Body of pancreas (tissue), 4 donors: ENCODE results near the gene MAPK14. TPM values are rescaled to one million over a fixed set of nuclear protein-coding genes. Genes with fewer than 3 reads are reported as not detected.

ENCODE experiments used
- ATAC-seq: fragments of 150-250 bp; one replicate; pipeline ENCODE4 v1.9.1; 2016
- DNase-seq, 4 donors: peaks; one replicate each; pipeline ENCODE4 v3.0.0-alpha.2; 2019
- H3K27ac ChIP-seq, 4 donors: fragments of 200-600 bp; sonication (generic); 1 replicate in 3 of 4; 2 replicates in 1 of 4; pipeline versions ENCODE4 v1.5.1 to v1.6.1; 2016 to 2019; ENCODE audit warnings: mild to moderate bottlenecking in 1 of 4, mixed read lengths in 1 of 4, moderate library complexity in 1 of 4
- H3K27me3 ChIP-seq, 2 donors: fragments of 200-600 bp; sonication (generic); one replicate each; pipeline ENCODE4 v1.6.0; 2016; ENCODE audit warnings: mild to moderate bottlenecking in 1 of 2
- H3K36me3 ChIP-seq, 2 donors: fragments of 200-600 bp; sonication (generic); replicated peaks in 1 of 2; 2 replicates each; pipeline ENCODE4 v1.5.1; 2016; ENCODE audit warnings: low read depth in 2 of 2; ENCODE audit not compliant: insufficient read depth in 1 of 2
- H3K4me1 ChIP-seq: fragments of 200-600 bp; sonication (generic); one replicate; pipeline ENCODE4 v1.6.0; 2016
- H3K4me3 ChIP-seq, 2 donors: fragments of 200-600 bp; sonication (generic); 1 replicate in 1 of 2; 2 replicates in 1 of 2; pipeline ENCODE4 v1.5.1; 2016 to 2019
- H3K9me3 ChIP-seq, 3 donors: fragments of 200-600 bp; sonication (generic); 1 replicate in 2 of 3; 2 replicates in 1 of 3; pipeline ENCODE4 v1.5.1; 2016
- CTCF ChIP-seq, 7 experiments: fragments of 450-650 bp in 4 of 7; fragments of 200-600 bp in 3 of 7; sonication (generic) in 3 of 7; IDR thresholded peaks; one replicate each; pipeline ENCODE4 v1.5.1; 2016 to 2019; ENCODE audit warnings: antibody characterized with exemption in 7 of 7
- POLR2A ChIP-seq, 3 donors: fragments of 450-650 bp; IDR thresholded peaks; one replicate each; pipeline ENCODE4 v1.6.1; 2016; ENCODE audit warnings: antibody characterized with exemption in 3 of 3, mild to moderate bottlenecking in 2 of 3
- WGBS, 2 donors: methylation state at CpG; one replicate each; pipeline ENCODE4 v1.1.5; 2017; 5-methylcytosine and 5-hydroxymethylcytosine counted together
- intact Hi-C: fragments of 100-400 bp; cut with DNase I; formaldehyde crosslinking; loops from one replicate; pipeline ENCODE4 v1.15.1; 2023
- total RNA-seq, 2 donors: library from RNA; depleted of rRNA; stranded (reverse); fragments of >200 nt; gene quantifications; one replicate each; pipeline ENCODE4 v1.1.0, GENCODE V29; 2016

Gene MAPK14
- total RNA-seq, 2 donors from 2014 or later = 30.3 to 33.7 TPM

GRCh38 chr6:36054415-36054814 is 26.8 kb downstream of the MAPK14 start:
- Histone ChIP-seq H3K27ac (peak overlapping the region in 1 of 4 donors; percentile 15), H3K27me3 (no peaks in the 10 kb centered on the region), H3K4me3 (no peak overlapping the region), H3K9me3 (no peaks in the 10 kb centered on the region), H3K36me3 (no peaks in the 10 kb centered on the region), H3K4me1 (peaks cover 41% of the 10 kb centered on the region)
- DNase-seq = no peak
- WGBS, 2 donors = 85 to 88% methylated on average over 2 of the region's 2 CpGs
- no peak for ATAC-seq
- no peak for TF ChIP-seq POLR2A (IDR thresholded peaks at IDR 0.05)
- TF ChIP-seq CTCF (IDR thresholded peaks at IDR 0.05) = no peak
- intact Hi-C loops = no loop called here

GRCh38 chr6:36054956-36055355 is 27.3 kb downstream of the MAPK14 start:
- H3K4me3 ChIP-seq = no peak overlapping the region
- no peaks in the 10 kb centered on the region for H3K27me3 ChIP-seq
- peaks cover 41% of the 10 kb centered on the region for H3K4me1 ChIP-seq
- DNase-seq (no peak), ATAC-seq (no peak)
- intact Hi-C loops = no loop called here
- WGBS, 2 donors = 38 to 41% methylated on average over 2 of the region's 2 CpGs
- H3K27ac ChIP-seq = no peak overlapping the region
- TF ChIP-seq CTCF (IDR thresholded peaks at IDR 0.05) = no peak
- no peak for TF ChIP-seq POLR2A (IDR thresholded peaks at IDR 0.05)
- no peaks in the 10 kb centered on the region for H3K9me3 ChIP-seq
- H3K36me3 ChIP-seq = no peaks in the 10 kb centered on the region

- Histone ChIP-seq H3K4me1 (peaks cover 41% of the 10 kb centered on the region), H3K36me3 (no peaks in the 10 kb centered on the region), H3K4me3 (no peak overlapping the region), H3K27ac (no peak overlapping the region), H3K27me3 (no peaks in the 10 kb centered on the region), H3K9me3 (no peaks in the 10 kb centered on the region)
- 12 to 16% methylated on average over 1 of the region's 1 CpG for WGBS, 2 donors
- TF ChIP-seq POLR2A (IDR thresholded peaks at IDR 0.05) (no peak), CTCF (IDR thresholded peaks at IDR 0.05) (no peak)
- intact Hi-C loops = no loop called here
- no peak for ATAC-seq
- DNase-seq = no peak
Measured at GRCh38 chr6:36056178-36056577, 28.6 kb downstream of the MAPK14 start.

- 45 to 46% methylated on average over 2 of the region's 2 CpGs for WGBS, 2 donors
- Histone ChIP-seq H3K27me3 (no peaks in the 10 kb centered on the region), H3K4me1 (peaks cover 35% of the 10 kb centered on the region), H3K27ac (no peak overlapping the region), H3K36me3 (no peaks in the 10 kb centered on the region), H3K4me3 (no peak overlapping the region), H3K9me3 (no peaks in the 10 kb centered on the region)
- no peak for DNase-seq
- TF ChIP-seq POLR2A (IDR thresholded peaks at IDR 0.05) (no peak), CTCF (IDR thresholded peaks at IDR 0.05) (no peak)
- ATAC-seq = no peak
- intact Hi-C loops = no loop called here
Measured at GRCh38 chr6:36061236-36061635, 33.6 kb downstream of the MAPK14 start.

GRCh38 chr6:36062247-36062646 is 34.6 kb downstream of the MAPK14 start:
- DNase-seq (no peak), ATAC-seq (no peak)
- intact Hi-C loops = no loop called here
- Histone ChIP-seq H3K27ac (no peak overlapping the region), H3K4me3 (no peak overlapping the region), H3K9me3 (no peaks in the 10 kb centered on the region), H3K36me3 (no peaks in the 10 kb centered on the region), H3K4me1 (peaks cover 39% of the 10 kb centered on the region), H3K27me3 (no peaks in the 10 kb centered on the region)
- TF ChIP-seq CTCF (IDR thresholded peaks at IDR 0.05) = no peak
- no peak for TF ChIP-seq POLR2A (IDR thresholded peaks at IDR 0.05)
- 92 to 97% methylated on average over 2 of the region's 2 CpGs for WGBS, 2 donors
